Right lobe of liver (tissue), 6 donors: Measurements from ENCODE around the gene CCDC178. TPM values are rescaled to one million over a fixed set of nuclear protein-coding genes. Genes with fewer than 3 reads are reported as not detected.

ENCODE experiments used
- ATAC-seq, 4 donors: fragments of 200-7000 bp; cut with Tn5 transposase; one replicate each; pipeline ENCODE4 v1.9.1; 2020; ENCODE audit warnings: mild to moderate bottlenecking in 4 of 4, moderate library complexity in 4 of 4
- DNase-seq, 3 donors: peaks; one replicate each; pipeline ENCODE4 v3.0.0-alpha.2; 2020
- H3K27ac ChIP-seq, 3 donors: fragments of 200-600 bp; one replicate each; pipeline ENCODE4 v1.8.0; 2022
- H3K27me3 ChIP-seq, 2 donors: fragments of 200-600 bp; one replicate each; pipeline ENCODE4 v1.8.0; 2022
- H3K36me3 ChIP-seq, 4 donors: fragments of 200-600 bp; sonication (generic) in 1 of 4; one replicate each; pipeline versions ENCODE4 v1.5.1 to v1.8.0; 2017 to 2022; ENCODE audit warnings: control low read depth in 1 of 4
- H3K4me1 ChIP-seq, 4 donors: fragments of 200-600 bp; sonication (generic) in 1 of 4; one replicate each; pipeline versions ENCODE4 v1.5.1 to v1.8.0; 2017 to 2022; ENCODE audit warnings: control low read depth in 1 of 4
- H3K4me3 ChIP-seq, 3 donors: fragments of 200-600 bp; one replicate each; pipeline ENCODE4 v1.8.0; 2022
- H3K9me3 ChIP-seq, 4 donors: fragments of 200-600 bp; sonication (generic) in 1 of 4; one replicate each; pipeline versions ENCODE4 v1.5.1 to v1.8.0; 2017 to 2022; ENCODE audit warnings: control low read depth in 1 of 4
- CTCF ChIP-seq, 4 donors: fragments of 200-600 bp in 3 of 4; fragments of 450-650 bp in 1 of 4; IDR thresholded peaks; one replicate each; pipeline versions ENCODE4 v1.5.1 to v1.8.0; 2016 to 2022; ENCODE audit warnings: antibody characterized with exemption in 4 of 4, mild to moderate bottlenecking in 2 of 4
- POLR2A ChIP-seq: fragments of 450-650 bp; IDR thresholded peaks from one replicate; pipeline ENCODE4 v1.6.1; 2017; ENCODE audit warnings: antibody characterized with exemption, mild to moderate bottlenecking
- WGBS: methylation state at CpG from one replicate; pipeline ENCODE4 v1.1.6; 2018; ENCODE audit warnings: low coverage, low lambda C conversion rate; ENCODE audit not compliant: insufficient coverage; ENCODE audit errors: missing lambda C conversion rate; 5-methylcytosine and 5-hydroxymethylcytosine counted together
- intact Hi-C, 2 donors: fragments of 100-400 bp; cut with DNase I; formaldehyde crosslinking; loops; one replicate each; pipeline versions ENCODE4 v1.11.2 to v1.14.1; 2022
- total RNA-seq, 6 experiments: library from RNA; depleted of rRNA in 2 of 6; stranded (reverse); fragments of >200 nt in 2 of 6; fragmentation: NEBNext Ultra II Directional in 3 of 6; extraction: Animal tissue kit (Norgen Biotek cat#: 25700) in 3 of 6; gene quantifications; one replicate each; pipeline versions ENCODE4 v1.1.0 to v1.2.4, GENCODE V29; 2016 to 2023
- donor health status: DM: no; HTN: yes; CAD: no.
- donor health status: DM: no; HTN: no; CAD: no.
- donor health status: DM: no; HTN: no; CAD: no.
- donor health status: DM: no; HTN: yes; CAD: no.
- donor health status: DM: no; HTN: yes; CAD: no.

CCDC178 gene
- total RNA-seq, 6 experiments from 2014 or later = not detected

GRCh38 chr18:33114749-33115148 lies 325.8 kb downstream of the CCDC178 start:
- no peak overlapping the region for H3K4me3 ChIP-seq
- H3K4me1 ChIP-seq = no peaks in the 10 kb centered on the region
- no peak overlapping the region for H3K27ac ChIP-seq
- H3K36me3 ChIP-seq = no peaks in the 10 kb centered on the region
- intact Hi-C loops = no loop called here
- H3K9me3 ChIP-seq = no peaks in the 10 kb centered on the region
- 45% methylated on average over 1 of the region's 1 CpG for WGBS
- no peaks in the 10 kb centered on the region for H3K27me3 ChIP-seq
- TF ChIP-seq POLR2A (no peak), CTCF (IDR thresholded peaks at IDR 0.05) (no peak)
- DNase-seq (no peak), ATAC-seq (no peak)

GRCh38 chr18:33113416-33113815 lies 327.1 kb downstream of the CCDC178 start:
- no peaks in the 10 kb centered on the region for H3K27me3 ChIP-seq
- no peak overlapping the region for H3K27ac ChIP-seq
- no peak for TF ChIP-seq POLR2A
- no peak for TF ChIP-seq CTCF (IDR thresholded peaks at IDR 0.05)
- ATAC-seq = no peak
- H3K4me3 ChIP-seq = no peak overlapping the region
- no peaks in the 10 kb centered on the region for H3K4me1 ChIP-seq
- WGBS = 82% methylated on average over 1 of the region's 1 CpG
- no peaks in the 10 kb centered on the region for H3K9me3 ChIP-seq
- intact Hi-C loops = no loop called here
- no peaks in the 10 kb centered on the region for H3K36me3 ChIP-seq
- DNase-seq = no peak

GRCh38 chr18:33107511-33107910 lies 333.0 kb downstream of the CCDC178 start:
- Histone ChIP-seq H3K36me3 (no peaks in the 10 kb centered on the region), H3K4me3 (no peak overlapping the region), H3K4me1 (no peaks in the 10 kb centered on the region), H3K27me3 (no peaks in the 10 kb centered on the region), H3K27ac (no peak overlapping the region), H3K9me3 (no peaks in the 10 kb centered on the region)
- TF ChIP-seq CTCF (IDR thresholded peaks at IDR 0.05) = no peak
- ATAC-seq (no peak), DNase-seq (no peak)
- intact Hi-C loops = no loop called here

DNA sequence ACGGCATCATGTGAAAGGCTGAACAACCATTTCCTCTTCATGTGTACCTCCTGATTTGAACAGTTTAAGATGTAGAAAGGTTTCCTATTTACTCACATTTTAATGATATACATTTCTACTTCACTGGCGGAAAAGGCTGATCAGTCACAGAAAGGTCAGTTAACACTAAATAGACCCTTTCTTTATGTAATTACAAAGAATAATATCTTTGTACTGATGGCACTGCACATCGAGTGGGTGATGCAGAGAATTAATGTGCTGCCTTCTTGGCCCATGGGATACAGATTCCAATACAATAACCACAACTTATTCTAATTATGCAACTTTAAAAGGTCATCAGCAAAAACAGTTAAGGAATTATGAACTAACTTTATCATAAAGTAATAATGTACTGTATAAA lies 339.2 kb downstream of the CCDC178 start:
- H3K4me3 ChIP-seq = no peak overlapping the region
- no peak for ATAC-seq
- TF ChIP-seq CTCF (IDR thresholded peaks at IDR 0.05) (no peak), POLR2A (no peak)
- no peaks in the 10 kb centered on the region for H3K27me3 ChIP-seq
- H3K9me3 ChIP-seq = no peaks in the 10 kb centered on the region
- no peak for DNase-seq
- no peaks in the 10 kb centered on the region for H3K36me3 ChIP-seq
- 53% methylated on average over 3 of the region's 3 CpGs for WGBS
- intact Hi-C loops = no loop called here
- H3K4me1 ChIP-seq = no peaks in the 10 kb centered on the region
- no peak overlapping the region for H3K27ac ChIP-seq

- no peaks in the 10 kb centered on the region for H3K27me3 ChIP-seq
- H3K36me3 ChIP-seq = no peaks in the 10 kb centered on the region
- H3K4me3 ChIP-seq = no peak overlapping the region
- no peak for DNase-seq
- TF ChIP-seq CTCF (IDR thresholded peaks at IDR 0.05) (no peak), POLR2A (no peak)
- H3K27ac ChIP-seq = no peak overlapping the region
- 28% methylated on average over 3 of the region's 3 CpGs for WGBS
- intact Hi-C loops = loop anchor here in 1 of 2 donors (10.0 kb wide), 1 partner anchor 55 kb away; no protein-coding TSS in a partner anchor
- no peaks in the 10 kb centered on the region for H3K9me3 ChIP-seq
- no peaks in the 10 kb centered on the region for H3K4me1 ChIP-seq
- no peak for ATAC-seq
Observed at GRCh38 chr18:33099626-33100025, 340.9 kb downstream of the CCDC178 start.
